IPS-20b (cell line): Measurements from ENCODE around the gene KRT38.
"Not testable (repeated sequence)": the region's sequence is repeated elsewhere in the genome, so short reads cannot be mapped to it uniquely, and the experiment has no call there.

Experiments used
- H3K27ac ChIP-seq: one replicate; pipeline ENCODE4 v1.5.1; 2013; ENCODE audit warnings: low read length
- H3K27me3 ChIP-seq: 2 replicates; pipeline ENCODE4 v1.6.1; 2013; ENCODE audit warnings: mild to moderate bottlenecking, low read length, inconsistent platforms; ENCODE audit not compliant: insufficient read depth
- H3K36me3 ChIP-seq: 2 replicates; pipeline ENCODE4 v1.6.1; 2013; ENCODE audit warnings: low read depth, mild to moderate bottlenecking, inconsistent platforms, low read length, moderate library complexity; ENCODE audit not compliant: insufficient read depth
- H3K4me1 ChIP-seq: 2 replicates; pipeline ENCODE4 v1.6.1; 2013; ENCODE audit warnings: mild to moderate bottlenecking, control low read depth, inconsistent platforms, low read length, moderate library complexity; ENCODE audit not compliant: insufficient read depth
- H3K4me3 ChIP-seq: 2 replicates; pipeline ENCODE4 v1.5.1; 2013; ENCODE audit warnings: mild to moderate bottlenecking, low read length, inconsistent platforms
- H3K9ac ChIP-seq: 2 replicates; pipeline ENCODE4 v1.6.1; 2013; ENCODE audit warnings: low read depth, mild to moderate bottlenecking, inconsistent platforms, low read length, moderate library complexity
- H3K9me3 ChIP-seq: 2 replicates; pipeline ENCODE4 v1.6.1; 2013; ENCODE audit warnings: mild to moderate bottlenecking, low read depth, low read length, inconsistent platforms; ENCODE audit not compliant: insufficient read depth

The KRT38 gene

GRCh38 chr17:41437254-41437653 lies 3.5 kb downstream of the KRT38 start:
- Histone ChIP-seq H3K9me3 (no peaks in the 10 kb centered on the region), H3K36me3 (no peaks in the 10 kb centered on the region), H3K9ac (no peak overlapping the region), H3K4me1 (no peaks in the 10 kb centered on the region), H3K27me3 (no peaks in the 10 kb centered on the region), H3K4me3 (no peak overlapping the region), H3K27ac (no peak overlapping the region)

GRCh38 chr17:41434415-41434814 lies 6.4 kb downstream of the KRT38 start:
- Histone ChIP-seq H3K4me3 (no peak overlapping the region), H3K9ac (no peak overlapping the region), H3K27me3 (no peaks in the 10 kb centered on the region), H3K9me3 (no peaks in the 10 kb centered on the region), H3K27ac (no peak overlapping the region), H3K36me3 (no peaks in the 10 kb centered on the region), H3K4me1 (no peaks in the 10 kb centered on the region)

GRCh38 chr17:41434005-41434404 lies 6.8 kb downstream of the KRT38 start:
- H3K9me3 ChIP-seq, result no peaks in the 10 kb centered on the region
- H3K36me3 ChIP-seq, result no peaks in the 10 kb centered on the region
- no peaks in the 10 kb centered on the region for H3K4me1 ChIP-seq
- H3K4me3 ChIP-seq, result no peak overlapping the region
- no peak overlapping the region for H3K27ac ChIP-seq
- H3K27me3 ChIP-seq, result no peaks in the 10 kb centered on the region
- no peak overlapping the region for H3K9ac ChIP-seq

GRCh38 chr17:41433586-41433985 lies 7.2 kb downstream of the KRT38 start:
- no peaks in the 10 kb centered on the region for H3K4me1 ChIP-seq

GRCh38 chr17:41430376-41430775 lies 10.4 kb downstream of the KRT38 start:
- not testable (repeated sequence) for H3K36me3 ChIP-seq, H3K27me3 ChIP-seq, H3K4me3 ChIP-seq, H3K4me1 ChIP-seq, H3K27ac ChIP-seq, H3K9ac ChIP-seq, H3K9me3 ChIP-seq

More at GRCh38 chr17:41433586-41433985, 7.2 kb downstream of the KRT38 start:
- no peak overlapping the region for H3K27ac ChIP-seq
- H3K36me3 ChIP-seq, result no peaks in the 10 kb centered on the region
- H3K9me3 ChIP-seq, result no peaks in the 10 kb centered on the region
- H3K9ac ChIP-seq, result no peak overlapping the region
- H3K4me3 ChIP-seq, result no peak overlapping the region
- H3K27me3 ChIP-seq, result no peaks in the 10 kb centered on the region

- no peak overlapping the region for H3K4me3 ChIP-seq
- no peak overlapping the region for H3K9ac ChIP-seq
- H3K36me3 ChIP-seq, result no peaks in the 10 kb centered on the region
- H3K9me3 ChIP-seq, result no peaks in the 10 kb centered on the region
- no peaks in the 10 kb centered on the region for H3K27me3 ChIP-seq
- H3K27ac ChIP-seq, result no peak overlapping the region
- no peaks in the 10 kb centered on the region for H3K4me1 ChIP-seq
Observed at GRCh38 chr17:41429667-41430066, 11.1 kb downstream of the KRT38 start.

GRCh38 chr17:41428591-41429291 lies 12.0 kb downstream of the KRT38 start:
- Histone ChIP-seq H3K4me1 (no peaks in the 10 kb centered on the region), H3K36me3 (no peaks in the 10 kb centered on the region), H3K27ac (no peak overlapping the region)

GRCh38 chr17:41424111-41424635 lies 16.6 kb downstream of the KRT38 start, which contains the start of gene KRT37:
Gene KRT37, minus strand, starts transcription at chr17:41424585. Its CDS starts 62 bp downstream, at chr17:41424523.
- Histone ChIP-seq H3K9ac (no peak within 1 kb of the TSS), H3K27ac (no peak within 1 kb of the TSS), H3K9me3 (no peaks in the 10 kb centered on the region), H3K27me3 (no peaks in the 10 kb centered on the region), H3K4me1 (no peaks in the 10 kb centered on the region), H3K36me3 (no peaks in the 10 kb centered on the region), H3K4me3 (no peak within 1 kb of the TSS)

More at GRCh38 chr17:41428591-41429291, 12.0 kb downstream of the KRT38 start:
- H3K9ac ChIP-seq, result no peak overlapping the region
- no peaks in the 10 kb centered on the region for H3K27me3 ChIP-seq
- no peak overlapping the region for H3K4me3 ChIP-seq
- H3K9me3 ChIP-seq, result no peaks in the 10 kb centered on the region

- not testable (repeated sequence) for H3K9me3 ChIP-seq, H3K27ac ChIP-seq, H3K9ac ChIP-seq, H3K4me1 ChIP-seq, H3K27me3 ChIP-seq, H3K4me3 ChIP-seq, H3K36me3 ChIP-seq
Observed at GRCh38 chr17:41422586-41422985, 18.2 kb downstream of the KRT38 start.

- Histone ChIP-seq H3K4me3 (no peak overlapping the region), H3K36me3 (no peaks in the 10 kb centered on the region), H3K27me3 (no peaks in the 10 kb centered on the region), H3K27ac (no peak overlapping the region), H3K4me1 (no peaks in the 10 kb centered on the region), H3K9me3 (no peaks in the 10 kb centered on the region), H3K9ac (no peak overlapping the region)
Observed at GRCh38 chr17:41421617-41422016, 19.2 kb downstream of the KRT38 start.

GRCh38 chr17:41421116-41421515 lies 19.7 kb downstream of the KRT38 start:
- Histone ChIP-seq H3K27me3 (no peaks in the 10 kb centered on the region), H3K9ac (no peak overlapping the region), H3K27ac (no peak overlapping the region), H3K36me3 (no peaks in the 10 kb centered on the region), H3K4me1 (no peaks in the 10 kb centered on the region), H3K4me3 (no peak overlapping the region), H3K9me3 (no peaks in the 10 kb centered on the region)

GRCh38 chr17:41420134-41420533 lies 20.6 kb downstream of the KRT38 start:
- Histone ChIP-seq H3K9ac (no peak overlapping the region), H3K27ac (no peak overlapping the region)

More at GRCh38 chr17:41420134-41420533, 20.6 kb downstream of the KRT38 start:
- H3K4me1 ChIP-seq, result no peaks in the 10 kb centered on the region
- H3K9me3 ChIP-seq, result no peaks in the 10 kb centered on the region
- H3K27me3 ChIP-seq, result no peaks in the 10 kb centered on the region
- H3K36me3 ChIP-seq, result no peaks in the 10 kb centered on the region
- H3K4me3 ChIP-seq, result no peak overlapping the region
